ENCODE results near the gene HOOK2.
A peak's percentile ranks its signal among the peaks of the same experiment; 100 is the strongest.

- TF ChIP-seq CTCF (IDR thresholded peaks at IDR 0.05) (no peak), POLR2A (IDR thresholded peaks at IDR 0.05) (peak; percentile 66 to 81)
Observed at GRCh38 chr19:12789098-12789903, 13.9 kb upstream of the HOOK2 start.

Data from Peyer's patch (tissue), 4 donors.